MG63 (cell line): ENCODE data around the gene COL26A1. TPM values are rescaled to one million over a fixed set of nuclear protein-coding genes. Genes with fewer than 3 reads are reported as not detected.
"Not testable (repeated sequence)": the region's sequence is repeated elsewhere in the genome, so short reads cannot be mapped to it uniquely, and the experiment has no call there.

Experiments
- DNase-seq: peaks from one replicate; pipeline ENCODE4 v3.0.0-alpha.2; 2020
- H3K27me3 ChIP-seq: fragments of 250-450 bp; sonication (Bioruptor Pico); 2 replicates; pipeline ENCODE4 v1.5.1; 2020; ENCODE audit warnings: mild to moderate bottlenecking, moderate library complexity
- H3K36me3 ChIP-seq: fragments of 250-450 bp; sonication (Bioruptor Pico); 2 replicates; pipeline ENCODE4 v1.5.1; 2020; ENCODE audit warnings: mild to moderate bottlenecking, moderate library complexity
- H3K4me3 ChIP-seq: fragments of 250-450 bp; sonication (Bioruptor Pico); 2 replicates; pipeline ENCODE4 v1.5.1; 2020; ENCODE audit warnings: mild to moderate bottlenecking, moderate library complexity
- H3K9me3 ChIP-seq: fragments of 250-450 bp; sonication (Bioruptor Pico); 2 replicates; pipeline ENCODE4 v1.5.1; 2020; ENCODE audit warnings: mild to moderate bottlenecking, moderate library complexity
- total RNA-seq: library from RNA; depleted of rRNA; stranded (reverse); fragments of >200 nt; shearing (Covaris generic); gene quantifications from 2 replicates; pipeline ENCODE4 v1.2.3, GENCODE V29; 2014; ENCODE audit warnings: low replicate concordance; rRNA removed

Gene COL26A1
- total RNA-seq, 1 experiment from 2014 or later, result not detected

GRCh38 chr7:101596898-101597297 is 234.2 kb downstream of the COL26A1 start:
- Histone ChIP-seq H3K27me3 (no peaks in the 10 kb centered on the region), H3K9me3 (no peaks in the 10 kb centered on the region), H3K36me3 (no peaks in the 10 kb centered on the region), H3K4me3 (no peak overlapping the region)
- DNase-seq, result no peak

- Histone ChIP-seq H3K27me3 (no peaks in the 10 kb centered on the region), H3K9me3 (no peaks in the 10 kb centered on the region)
- DNase-seq, result no peak
These were observed 235.3 kb downstream of the COL26A1 start for GRCh38 chr7:101597941-101598340.

GRCh38 chr7:101598422-101598985 is 235.8 kb downstream of the COL26A1 start:
- DNase-seq, result no peak
- no peaks in the 10 kb centered on the region for H3K36me3 ChIP-seq
- H3K9me3 ChIP-seq, result no peaks in the 10 kb centered on the region
- no peaks in the 10 kb centered on the region for H3K27me3 ChIP-seq
- H3K4me3 ChIP-seq, result no peak overlapping the region

More at GRCh38 chr7:101597941-101598340, 235.3 kb downstream of the COL26A1 start:
- H3K4me3 ChIP-seq, result no peak overlapping the region
- H3K36me3 ChIP-seq, result no peaks in the 10 kb centered on the region

GRCh38 chr7:101598986-101599771 is 236.5 kb downstream of the COL26A1 start:
- H3K36me3 ChIP-seq, result no peaks in the 10 kb centered on the region
- no peak overlapping the region for H3K4me3 ChIP-seq
- no peaks in the 10 kb centered on the region for H3K27me3 ChIP-seq
- H3K9me3 ChIP-seq, result no peaks in the 10 kb centered on the region
- no peak for DNase-seq

- DNase-seq, result no peak
- Histone ChIP-seq H3K27me3 (no peaks in the 10 kb centered on the region), H3K36me3 (no peaks in the 10 kb centered on the region), H3K9me3 (no peaks in the 10 kb centered on the region), H3K4me3 (no peak overlapping the region)
These were observed 237.1 kb downstream of the COL26A1 start for GRCh38 chr7:101599787-101600186.

GRCh38 chr7:101602082-101602481 is 239.4 kb downstream of the COL26A1 start:
- H3K27me3 ChIP-seq, result no peaks in the 10 kb centered on the region
- no peaks in the 10 kb centered on the region for H3K36me3 ChIP-seq
- H3K4me3 ChIP-seq, result no peak overlapping the region
- DNase-seq, result no peak
- H3K9me3 ChIP-seq, result no peaks in the 10 kb centered on the region

- DNase-seq, result peak; percentile 72
- H3K27me3 ChIP-seq, result no peaks in the 10 kb centered on the region
- no peak overlapping the region for H3K4me3 ChIP-seq
- H3K9me3 ChIP-seq, result no peaks in the 10 kb centered on the region
- no peaks in the 10 kb centered on the region for H3K36me3 ChIP-seq
These were observed 240.0 kb downstream of the COL26A1 start for GRCh38 chr7:101602484-101603241.

- H3K4me3 ChIP-seq, result no peak overlapping the region
- no peaks in the 10 kb centered on the region for H3K27me3 ChIP-seq
- DNase-seq, result no peak
- no peaks in the 10 kb centered on the region for H3K36me3 ChIP-seq
- H3K9me3 ChIP-seq, result no peaks in the 10 kb centered on the region
These were observed 241.8 kb downstream of the COL26A1 start for GRCh38 chr7:101604331-101604933.

GRCh38 chr7:101604934-101605332 is 242.3 kb downstream of the COL26A1 start:
- not testable (repeated sequence) for DNase-seq, H3K27me3 ChIP-seq, H3K4me3 ChIP-seq, H3K36me3 ChIP-seq, H3K9me3 ChIP-seq

- Histone ChIP-seq H3K27me3 (no peaks in the 10 kb centered on the region), H3K36me3 (no peaks in the 10 kb centered on the region), H3K4me3 (no peak overlapping the region), H3K9me3 (no peaks in the 10 kb centered on the region)
- DNase-seq, result no peak
These were observed 243.2 kb downstream of the COL26A1 start for GRCh38 chr7:101605611-101606497.

- Histone ChIP-seq H3K36me3 (no peaks in the 10 kb centered on the region), H3K4me3 (no peak overlapping the region), H3K9me3 (no peaks in the 10 kb centered on the region), H3K27me3 (no peaks in the 10 kb centered on the region)
- DNase-seq, result no peak
These were observed 243.8 kb downstream of the COL26A1 start for GRCh38 chr7:101606498-101606923.

Other genes with a start within 250 kb of the COL26A1 start
- 59.2 and 73.4 TPM in 2 replicates for gene SERPINE1, start 235.8 kb upstream of the COL26A1 start, total RNA-seq
- 153 and 159 TPM in 2 replicates for gene AP1S1, start 208.4 kb upstream of the COL26A1 start, total RNA-seq
- gene VGF, start 197.3 kb upstream of the COL26A1 start, total RNA-seq, result 0.63 TPM in 1 of 2 replicates, not detected in the other
- gene NAT16, start 182.6 kb upstream of the COL26A1 start, total RNA-seq, result not detected in 2 replicates
- not detected in 2 replicates for gene MOGAT3, start 161.8 kb upstream of the COL26A1 start, total RNA-seq
- 25.6 and 53.1 TPM in 2 replicates for gene PLOD3, start 145.3 kb upstream of the COL26A1 start, total RNA-seq
- 42.4 and 64.6 TPM in 2 replicates for gene ZNHIT1, start 144.7 kb upstream of the COL26A1 start, total RNA-seq
- gene CLDN15, start 125.1 kb upstream of the COL26A1 start, total RNA-seq, result 0.54 and 4.1 TPM in 2 replicates
- gene FIS1, start 117.8 kb upstream of the COL26A1 start, total RNA-seq, result 89.9 and 96.4 TPM in 2 replicates
- gene IFT22, start 41.1 kb upstream of the COL26A1 start, total RNA-seq, result 15.6 and 21.1 TPM in 2 replicates